Measurements from ENCODE around the gene TMA7.
"Not testable (repeated sequence)": the region's sequence is repeated elsewhere in the genome, so short reads cannot be mapped to it uniquely, and the experiment has no call there.

The TMA7 gene

DNA sequence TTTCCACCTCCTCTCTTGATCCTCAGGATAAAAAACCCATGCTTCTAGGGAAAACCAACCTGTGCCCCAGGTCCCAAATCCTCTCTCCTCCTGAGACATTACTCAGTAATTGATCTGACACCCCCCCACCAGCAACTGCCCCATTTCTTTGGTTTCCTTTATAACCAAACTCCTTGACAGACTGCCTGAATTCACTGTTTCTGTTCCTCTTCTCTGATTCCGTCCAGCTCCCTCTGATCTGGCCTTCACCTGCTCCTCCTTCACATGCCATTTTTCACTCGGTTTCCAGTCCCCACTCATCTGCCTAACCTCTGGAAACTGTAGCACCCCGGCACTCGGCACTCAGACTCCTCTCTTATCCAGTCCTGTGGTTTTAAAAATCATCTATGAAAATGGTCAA lies 2.2 kb upstream of the TMA7 start:
- DNase-seq, result no peak

DNA sequence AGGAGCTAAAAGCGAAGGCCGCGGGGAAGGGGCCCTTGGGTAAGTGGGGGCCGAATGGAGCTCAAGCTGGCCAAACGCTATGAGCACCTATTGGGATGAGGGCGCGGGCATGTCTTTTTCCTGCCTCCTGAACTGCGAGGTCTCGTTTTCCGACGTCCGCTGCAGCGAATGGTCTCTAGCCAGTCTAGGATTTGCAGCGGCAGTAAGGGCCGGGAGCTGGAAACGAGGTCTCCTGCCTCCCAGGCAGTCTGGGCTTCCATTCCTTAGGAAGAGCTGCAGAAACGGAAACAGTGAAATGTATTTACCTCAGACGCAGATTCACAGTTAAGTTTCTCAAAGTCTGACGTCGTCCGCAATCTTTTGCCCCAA lies 517 bp downstream of the TMA7 start:
- no peak for DNase-seq

DNA sequence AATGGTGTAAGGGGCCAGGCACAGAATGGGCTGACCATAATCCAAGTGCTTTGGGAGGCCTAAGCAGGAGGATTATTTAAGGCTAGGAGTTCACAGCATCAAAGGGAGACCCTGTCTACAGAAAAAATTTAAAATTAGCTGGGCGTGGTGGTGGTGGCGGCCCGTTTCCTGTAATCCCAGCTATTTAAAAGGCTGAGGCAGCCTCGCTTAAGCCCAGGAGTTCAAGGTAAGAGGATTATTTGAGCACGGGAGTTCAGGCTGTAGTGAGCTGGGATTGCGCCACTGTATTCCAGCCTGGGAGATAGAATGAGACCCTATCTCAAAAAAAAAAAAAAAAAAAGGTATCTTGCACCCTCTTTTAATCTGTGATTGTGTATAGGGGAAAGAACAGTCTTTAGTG lies 1.9 kb downstream of the TMA7 start:
- no peak for DNase-seq

DNA sequence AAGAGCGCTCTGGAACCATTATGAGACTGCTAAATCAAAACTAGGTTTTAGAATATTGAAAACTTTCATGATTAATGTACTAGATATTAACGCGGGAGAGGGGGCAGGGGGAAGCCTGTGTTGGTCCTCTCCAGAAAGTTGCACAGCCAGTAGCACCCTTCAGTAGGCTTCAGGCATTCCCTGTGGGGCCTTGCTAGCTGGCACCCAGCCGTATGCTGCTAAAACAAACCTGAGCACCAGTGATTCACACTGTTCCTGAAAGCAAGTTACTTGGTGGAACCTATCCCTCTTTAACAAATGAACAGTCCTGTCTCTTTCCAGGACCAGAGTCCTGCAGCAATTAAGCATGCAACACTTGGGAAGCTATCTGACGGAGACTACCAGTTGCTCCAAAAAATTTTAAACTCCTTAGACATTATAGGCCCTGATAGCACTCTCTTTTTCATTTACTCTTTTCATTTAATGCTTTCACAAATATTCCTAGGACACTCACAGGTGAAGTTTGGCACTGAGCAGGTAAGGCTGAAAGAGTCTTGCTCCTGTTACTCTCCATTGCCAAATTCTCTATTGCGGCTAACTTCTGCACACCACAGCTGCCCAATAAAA lies 5.3 kb downstream of the TMA7 start:
- no peak for DNase-seq

DNA sequence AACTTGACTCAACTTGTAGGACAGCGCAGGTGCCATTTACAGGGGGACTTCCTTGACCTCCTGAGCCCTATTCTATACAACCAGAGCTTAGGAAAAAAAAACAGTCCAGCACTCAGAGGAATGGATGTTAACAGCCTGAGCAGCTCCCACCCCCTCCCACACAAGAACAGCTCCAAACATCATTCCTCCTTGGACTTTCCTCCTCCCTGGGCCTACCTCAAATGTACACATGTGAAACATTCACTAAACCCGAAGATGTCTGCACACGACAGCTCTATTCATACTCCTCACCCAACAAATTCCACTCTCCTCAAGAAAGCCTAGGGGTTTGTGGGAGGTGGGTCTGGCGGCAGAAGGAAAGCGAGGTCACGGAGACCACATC lies 6.0 kb downstream of the TMA7 start:
- no peak for DNase-seq

DNA sequence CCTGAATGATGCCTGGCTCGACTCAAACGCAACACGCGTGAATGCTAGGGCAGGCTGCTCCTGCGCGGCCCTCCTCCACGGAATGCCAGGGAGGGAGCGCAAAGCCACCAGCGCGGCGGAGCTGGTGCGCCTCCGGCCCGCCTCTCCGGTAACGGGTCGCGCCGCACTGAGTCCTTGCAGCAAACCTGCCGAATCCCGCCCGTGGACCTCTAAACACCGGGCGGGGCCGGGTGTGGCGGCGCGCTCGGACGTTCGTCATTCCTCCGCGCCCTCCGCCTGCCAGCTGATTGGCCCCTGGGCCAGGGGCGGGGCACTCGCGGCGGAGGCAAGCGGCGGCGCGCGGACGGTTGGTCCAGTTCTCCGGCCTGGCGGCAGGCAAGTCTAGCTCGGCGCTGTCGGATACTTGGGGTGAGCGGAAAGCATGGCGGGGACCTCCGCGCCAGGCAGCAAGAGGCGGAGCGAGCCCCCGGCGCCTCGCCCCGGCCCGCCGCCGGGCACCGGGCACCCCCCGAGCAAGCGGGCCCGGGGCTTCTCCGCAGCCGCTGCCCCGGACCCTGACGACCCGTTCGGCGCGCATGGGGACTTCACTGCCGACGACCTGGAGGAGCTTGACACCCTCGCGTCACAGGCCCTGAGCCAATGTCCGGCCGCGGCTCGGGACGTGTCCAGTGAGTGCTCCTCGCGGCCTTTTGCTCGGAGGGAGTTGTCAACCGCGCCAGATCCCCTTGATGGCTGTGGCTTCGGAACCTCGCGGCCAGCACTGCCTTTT lies 6.6 kb downstream of the TMA7 start, which contains the start of gene ATRIP:
Gene ATRIP, plus strand, starts transcription at position 313 of the 769 bp plus-strand sequence. Its CDS starts 109 bp downstream, at position 422.
- DNase-seq, result peak; percentile 86

DNA sequence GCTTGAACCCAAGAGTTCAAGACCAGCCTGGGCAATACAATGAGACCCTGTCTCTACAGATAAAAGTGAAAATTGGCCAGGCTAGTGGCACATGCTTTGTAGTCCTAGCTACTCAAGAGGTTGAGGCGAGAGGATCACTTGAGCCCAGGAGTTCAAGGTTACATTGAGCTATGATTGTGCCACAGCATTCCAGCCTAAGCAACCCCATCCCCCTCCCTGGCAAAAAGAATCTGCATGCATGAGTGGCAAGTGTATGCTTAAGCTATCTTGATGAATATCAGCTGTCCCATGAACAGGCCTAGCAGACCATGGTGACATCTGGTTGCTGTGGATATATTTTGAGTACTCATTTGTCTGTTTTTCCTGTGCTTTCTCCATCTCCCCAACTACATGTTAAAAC lies 11.2 kb downstream of the TMA7 start:
- no peak for DNase-seq

DNA sequence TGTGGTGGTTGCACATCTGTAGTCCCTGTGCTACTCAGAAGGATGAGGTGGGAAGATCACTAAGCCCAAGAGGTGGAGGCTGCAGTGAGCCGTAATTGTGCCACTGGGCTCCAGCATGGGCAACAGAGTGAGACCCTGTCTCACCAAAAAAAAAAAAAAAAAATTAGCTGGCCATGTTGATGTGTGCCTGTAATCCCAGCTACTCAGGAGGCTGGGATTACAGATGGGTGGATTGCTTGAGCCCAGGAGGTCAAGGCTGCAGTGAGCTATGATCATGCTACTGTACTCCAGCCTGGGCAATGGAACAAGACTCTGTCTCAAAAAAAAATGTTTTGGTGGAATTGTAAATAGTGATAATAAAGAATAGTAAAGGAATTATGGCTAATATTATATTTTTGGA lies 16.4 kb downstream of the TMA7 start:
- DNase-seq, result no peak

DNA sequence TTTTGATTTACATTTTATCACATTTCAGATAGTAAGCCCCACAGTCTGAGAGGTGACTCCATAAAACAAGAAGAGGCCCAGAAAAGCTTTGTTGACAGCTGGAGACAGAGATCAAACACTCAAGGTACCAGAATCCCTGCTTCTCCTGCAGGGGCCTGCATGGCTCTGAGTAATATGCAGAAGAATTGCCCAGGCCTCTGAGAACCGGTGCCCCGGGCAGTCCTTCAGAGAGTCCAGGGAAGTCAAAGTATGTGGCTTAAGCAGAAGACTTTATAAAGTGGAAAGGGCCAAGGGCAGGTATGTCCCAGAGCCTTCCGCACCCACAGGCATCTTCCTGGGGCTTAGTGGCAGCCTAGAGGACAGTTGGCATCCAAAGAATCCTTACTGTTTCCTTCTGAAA lies 19.3 kb downstream of the TMA7 start:
- no peak for DNase-seq

DNA sequence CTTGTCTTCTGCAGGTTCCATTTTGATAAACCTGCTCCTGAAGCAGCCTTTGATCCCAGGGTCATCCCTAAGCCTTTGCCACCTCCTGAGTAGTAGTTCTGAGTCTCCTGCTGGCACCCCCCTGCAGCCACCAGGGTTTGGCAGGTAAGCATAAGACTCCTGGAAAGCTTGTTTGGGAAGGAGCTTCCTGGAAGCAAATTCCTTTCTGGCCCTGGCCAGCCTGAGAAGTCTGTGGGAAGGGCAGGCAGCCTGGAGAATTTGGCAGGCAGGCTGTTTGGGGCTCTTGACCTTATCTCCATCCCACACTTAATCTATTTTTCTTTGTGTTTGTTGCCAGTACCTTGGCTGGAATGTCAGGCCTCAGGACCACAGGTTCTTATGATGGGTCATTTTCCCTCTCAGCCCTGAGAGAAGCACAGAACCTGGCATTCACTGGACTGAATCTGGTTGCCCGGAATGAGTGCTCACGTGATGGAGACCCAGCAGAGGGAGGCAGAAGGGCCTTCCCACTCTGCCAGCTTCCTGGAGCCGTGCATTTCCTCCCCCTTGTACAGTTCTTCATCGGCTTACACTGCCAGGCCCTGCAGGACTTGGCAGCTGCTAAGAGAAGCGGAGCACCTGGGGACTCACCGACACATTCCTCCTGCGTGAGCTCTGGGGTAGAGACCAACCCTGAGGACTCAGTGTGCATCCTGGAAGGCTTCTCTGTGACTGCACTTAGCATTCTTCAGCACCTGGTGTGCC lies 19.9 kb downstream of the TMA7 start:
- no peak for DNase-seq

DNA sequence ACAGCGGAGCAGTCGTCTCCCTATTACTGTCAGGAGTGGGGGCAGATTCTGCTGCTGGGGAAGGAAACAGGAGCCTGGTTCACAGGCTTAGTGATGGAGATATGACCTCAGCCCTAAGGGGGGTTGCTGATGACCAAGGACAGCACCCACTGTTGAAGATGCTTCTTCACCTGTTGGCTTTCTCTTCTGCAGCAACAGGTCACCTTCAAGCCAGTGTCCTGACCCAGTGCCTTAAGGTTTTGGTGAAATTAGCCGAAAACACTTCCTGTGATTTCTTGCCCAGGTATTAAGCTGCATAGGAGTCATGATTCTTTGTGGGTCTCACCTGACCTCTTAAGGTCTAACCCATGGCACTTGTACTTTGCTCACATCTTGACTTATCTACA lies 20.5 kb downstream of the TMA7 start:
- DNase-seq, result no peak

DNA sequence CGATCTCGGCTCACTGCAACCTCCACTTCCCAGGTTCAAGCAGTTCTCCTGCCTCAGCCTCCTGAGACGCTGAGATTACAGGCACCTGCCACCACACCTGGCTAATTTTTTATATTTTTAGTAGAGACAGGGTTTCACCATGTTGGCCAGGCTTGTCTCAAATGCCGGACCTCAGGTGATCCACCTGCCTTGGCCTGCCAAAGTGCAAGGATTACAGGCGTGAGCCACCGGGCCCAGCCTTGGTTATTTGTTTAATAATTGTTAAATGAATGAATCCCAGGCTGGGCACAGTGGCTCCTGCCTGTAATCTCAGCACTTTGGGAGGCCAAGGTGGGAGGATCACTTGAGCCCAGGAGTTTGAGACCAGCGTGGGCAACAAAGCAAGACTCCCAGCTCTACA lies 21.7 kb downstream of the TMA7 start:
- DNase-seq, result not testable (repeated sequence)

DNA sequence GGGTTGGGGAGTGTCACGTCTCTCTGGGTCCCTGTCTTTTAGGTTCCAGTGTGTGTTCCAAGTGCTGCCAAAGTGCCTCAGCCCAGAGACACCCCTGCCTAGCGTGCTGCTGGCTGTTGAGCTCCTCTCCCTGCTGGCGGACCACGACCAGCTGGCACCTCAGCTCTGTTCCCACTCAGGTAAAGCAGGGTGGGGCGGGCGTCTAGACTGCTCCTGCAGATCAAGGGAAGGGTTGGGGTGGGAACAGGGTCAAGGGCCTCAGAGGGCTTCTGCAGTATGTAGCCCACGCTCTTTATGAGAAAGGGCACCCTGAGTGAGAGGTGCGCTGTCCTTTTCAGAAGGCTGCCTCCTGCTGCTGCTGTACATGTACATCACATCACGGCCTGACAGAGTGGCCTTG lies 23.6 kb downstream of the TMA7 start:
- no peak for DNase-seq

DNA sequence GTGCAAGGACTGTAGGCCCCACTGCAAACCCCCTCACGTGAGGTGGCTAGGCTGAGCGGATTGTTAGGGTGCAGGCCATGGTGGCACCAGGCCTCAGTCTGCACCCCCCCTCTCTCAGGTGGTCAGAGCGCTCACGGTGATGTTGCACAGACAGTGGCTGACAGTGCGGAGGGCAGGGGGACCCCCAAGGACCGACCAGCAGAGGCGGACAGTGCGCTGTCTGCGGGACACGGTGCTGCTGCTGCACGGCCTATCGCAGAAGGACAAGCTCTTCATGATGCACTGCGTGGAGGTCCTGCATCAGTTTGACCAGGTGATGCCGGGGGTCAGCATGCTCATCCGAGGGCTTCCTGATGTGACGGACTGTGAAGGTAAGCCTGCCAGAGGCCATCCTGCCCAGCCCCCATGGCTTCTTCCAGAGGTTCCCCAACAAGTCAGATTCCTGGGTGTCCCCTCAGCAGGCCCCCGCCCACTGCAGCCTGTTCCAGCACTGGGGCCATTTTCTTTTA lies 24.7 kb downstream of the TMA7 start:
- DNase-seq, result no peak

DNA sequence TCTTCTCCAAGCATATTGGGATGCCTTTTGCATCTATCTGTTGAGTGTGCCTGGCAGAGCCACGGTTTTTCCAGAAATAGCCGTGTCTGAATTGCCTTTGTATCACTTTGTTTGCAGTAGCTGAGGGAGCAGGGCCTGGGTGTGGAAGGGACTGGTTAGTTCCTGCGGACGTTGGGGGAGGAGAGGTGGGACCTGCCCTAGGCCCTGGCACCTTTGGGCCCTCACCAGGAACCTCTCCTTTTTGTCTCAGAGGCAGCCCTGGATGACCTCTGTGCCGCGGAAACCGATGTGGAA lies 25.1 kb downstream of the TMA7 start:
- no peak for DNase-seq

DNA sequence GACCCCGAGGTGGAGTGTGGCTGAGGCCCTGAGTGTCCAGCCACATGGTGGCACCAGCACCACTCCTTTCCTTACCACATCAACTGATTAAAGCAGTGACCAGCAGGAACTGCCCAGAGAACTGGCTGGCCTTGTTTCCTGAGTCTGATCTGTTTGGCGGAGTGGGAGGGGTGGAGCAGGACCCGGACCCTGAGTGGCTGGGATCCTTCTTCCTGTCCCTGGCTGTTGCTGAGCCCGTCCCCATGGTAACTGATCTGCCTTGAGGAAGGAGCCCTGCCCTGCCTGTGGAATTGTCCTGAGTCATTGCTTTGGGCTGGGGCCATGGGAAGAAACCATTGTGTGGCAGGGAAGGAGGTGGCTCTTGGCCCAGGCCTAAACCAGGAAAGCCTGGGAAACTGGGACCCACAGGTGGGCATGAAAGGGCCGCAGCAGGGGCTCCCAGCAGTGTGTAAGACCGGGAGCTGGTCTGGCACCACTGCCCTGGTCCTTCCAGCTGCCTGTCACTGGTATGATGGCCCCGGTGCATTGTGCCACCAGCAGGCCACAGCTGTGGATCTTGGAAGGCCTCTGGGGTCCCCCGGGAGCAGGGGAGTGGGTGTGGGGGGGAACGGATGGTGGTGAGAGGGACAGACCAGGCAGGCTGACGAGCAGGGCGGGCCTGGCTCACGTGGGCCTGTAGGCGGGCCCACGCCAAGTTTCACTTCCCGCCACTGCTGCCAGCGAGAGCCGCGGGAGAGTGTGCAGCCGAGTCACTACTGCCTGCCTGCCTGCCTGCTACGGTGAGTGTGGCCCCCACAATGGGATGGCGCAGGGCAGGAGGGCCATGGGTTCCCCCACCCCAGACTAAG lies 25.7 kb downstream of the TMA7 start:
- DNase-seq, result peak; percentile 96

DNA sequence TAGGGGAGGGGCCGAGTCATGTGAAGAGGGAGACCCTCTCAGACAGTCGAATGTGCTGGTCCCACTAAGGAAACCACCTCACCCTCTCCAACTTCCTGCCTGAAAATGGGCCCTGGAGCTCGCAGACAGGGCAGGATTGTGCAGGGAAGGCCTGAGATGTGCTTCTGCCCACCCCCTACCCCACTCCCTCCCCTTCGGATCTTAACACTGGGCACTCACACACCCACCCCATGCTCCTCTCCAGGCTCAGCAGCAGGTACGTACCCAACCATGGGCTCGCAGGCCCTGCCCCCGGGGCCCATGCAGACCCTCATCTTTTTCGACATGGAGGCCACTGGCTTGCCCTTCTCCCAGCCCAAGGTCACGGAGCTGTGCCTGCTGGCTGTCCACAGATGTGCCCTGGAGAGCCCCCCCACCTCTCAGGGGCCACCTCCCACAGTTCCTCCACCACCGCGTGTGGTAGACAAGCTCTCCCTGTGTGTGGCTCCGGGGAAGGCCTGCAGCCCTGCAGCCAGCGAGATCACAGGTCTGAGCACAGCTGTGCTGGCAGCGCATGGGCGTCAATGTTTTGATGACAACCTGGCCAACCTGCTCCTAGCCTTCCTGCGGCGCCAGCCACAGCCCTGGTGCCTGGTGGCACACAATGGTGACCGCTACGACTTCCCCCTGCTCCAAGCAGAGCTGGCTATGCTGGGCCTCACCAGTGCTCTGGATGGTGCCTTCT lies 26.5 kb downstream of the TMA7 start:
- DNase-seq, result no peak

DNA sequence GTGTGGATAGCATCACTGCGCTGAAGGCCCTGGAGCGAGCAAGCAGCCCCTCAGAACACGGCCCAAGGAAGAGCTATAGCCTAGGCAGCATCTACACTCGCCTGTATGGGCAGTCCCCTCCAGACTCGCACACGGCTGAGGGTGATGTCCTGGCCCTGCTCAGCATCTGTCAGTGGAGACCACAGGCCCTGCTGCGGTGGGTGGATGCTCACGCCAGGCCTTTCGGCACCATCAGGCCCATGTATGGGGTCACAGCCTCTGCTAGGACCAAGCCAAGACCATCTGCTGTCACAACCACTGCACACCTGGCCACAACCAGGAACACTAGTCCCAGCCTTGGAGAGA lies 27.0 kb downstream of the TMA7 start:
- DNase-seq, result no peak

DNA sequence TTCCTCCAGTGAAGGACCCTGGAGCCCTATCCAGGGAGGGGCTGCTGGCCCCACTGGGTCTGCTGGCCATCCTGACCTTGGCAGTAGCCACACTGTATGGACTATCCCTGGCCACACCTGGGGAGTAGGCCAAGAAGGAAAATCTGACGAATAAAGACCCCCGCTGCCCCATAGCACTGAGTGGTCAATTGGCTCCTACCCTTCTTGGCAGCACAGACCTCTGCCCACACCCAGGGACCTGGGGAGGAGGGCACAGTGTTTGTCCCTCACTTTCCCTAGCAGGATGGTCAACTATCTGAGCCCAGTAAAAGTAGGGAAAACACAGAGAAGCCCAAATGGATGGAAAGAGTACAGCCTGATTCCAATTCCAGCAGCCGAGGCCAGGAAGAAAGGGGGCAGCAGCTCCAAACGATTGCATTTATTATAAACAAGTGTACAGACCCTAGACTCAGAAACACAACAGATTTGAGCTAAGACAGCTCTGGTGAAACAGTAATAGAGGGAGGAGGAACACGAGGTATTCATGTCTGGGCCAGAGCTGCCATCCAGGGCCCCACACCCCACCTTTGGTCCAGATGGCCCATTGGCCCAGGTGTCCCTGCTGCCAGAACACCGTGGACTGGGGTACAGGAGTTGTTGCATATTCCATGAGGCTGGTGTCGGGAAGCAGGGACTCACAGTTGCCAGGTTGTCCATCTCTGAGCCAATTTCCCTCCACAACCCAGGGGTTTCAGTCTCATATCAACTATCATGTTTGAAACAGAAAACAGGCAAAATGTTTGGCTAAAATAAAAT lies 27.6 kb downstream of the TMA7 start:
- DNase-seq, result no peak

DNA sequence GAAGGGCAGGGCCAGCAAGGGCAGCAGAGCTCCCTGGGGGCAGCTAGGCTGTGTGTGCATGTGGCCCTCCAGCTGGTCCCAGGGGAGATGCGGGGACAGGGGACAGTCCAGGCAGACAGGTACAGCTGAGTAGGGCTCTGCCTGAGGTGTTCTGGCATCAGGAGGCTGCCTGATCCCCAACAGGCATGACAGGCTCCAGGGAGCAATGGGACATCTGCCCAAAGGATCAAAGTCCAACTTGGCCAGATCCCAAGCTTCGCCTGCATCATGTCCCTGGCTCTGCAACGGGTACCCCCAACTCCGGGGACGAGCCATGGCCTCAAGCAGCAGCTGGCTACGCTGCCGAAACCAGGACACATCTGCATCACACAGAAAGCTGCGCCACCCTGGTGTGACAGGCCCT lies 28.3 kb downstream of the TMA7 start:
- no peak for DNase-seq

DNA sequence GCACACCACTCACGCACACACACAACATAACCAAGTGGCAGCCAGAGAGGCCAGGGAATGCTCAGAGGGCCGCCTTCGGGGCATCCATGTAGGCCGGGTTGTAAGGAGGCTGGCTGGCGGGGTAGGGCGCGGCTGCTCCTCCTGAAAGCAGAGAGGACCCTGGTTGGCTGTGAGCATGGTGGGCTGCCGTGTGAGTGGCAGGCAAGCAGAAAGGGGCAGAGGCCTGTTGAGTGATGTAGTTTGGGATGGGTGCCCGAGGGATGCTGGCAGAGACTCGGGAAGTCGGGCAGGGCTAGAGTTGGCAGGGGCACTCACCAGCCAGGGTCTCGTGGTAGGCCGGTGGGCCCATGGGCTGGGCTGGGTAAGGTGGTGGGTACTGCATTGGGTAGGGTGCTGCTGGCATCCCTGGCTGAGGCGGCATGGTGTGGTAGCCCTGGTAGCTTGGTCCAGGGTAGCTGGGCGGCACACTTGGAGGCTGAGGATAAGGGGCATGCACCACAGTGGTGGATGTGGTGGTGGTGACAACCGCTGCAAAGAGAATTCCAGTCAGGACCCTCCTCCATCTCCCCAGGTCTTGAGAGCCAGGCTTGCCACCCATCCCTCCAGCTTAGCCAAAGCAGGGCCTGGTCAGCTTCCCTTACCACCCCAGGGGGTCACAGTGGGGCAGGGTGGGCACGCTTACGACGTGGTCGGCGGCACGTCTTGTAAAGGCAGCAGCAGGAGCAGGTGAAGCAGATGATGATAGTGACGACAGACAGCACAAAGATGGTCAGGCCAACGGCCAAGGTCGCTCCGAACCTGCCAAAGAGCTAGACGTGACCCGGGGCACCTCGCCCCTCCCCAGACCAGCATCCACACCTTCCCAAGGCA lies 29.2 kb downstream of the TMA7 start:
- DNase-seq, result no peak
